ENCODE data around the gene LMBR1.

Gene LMBR1

DNA sequence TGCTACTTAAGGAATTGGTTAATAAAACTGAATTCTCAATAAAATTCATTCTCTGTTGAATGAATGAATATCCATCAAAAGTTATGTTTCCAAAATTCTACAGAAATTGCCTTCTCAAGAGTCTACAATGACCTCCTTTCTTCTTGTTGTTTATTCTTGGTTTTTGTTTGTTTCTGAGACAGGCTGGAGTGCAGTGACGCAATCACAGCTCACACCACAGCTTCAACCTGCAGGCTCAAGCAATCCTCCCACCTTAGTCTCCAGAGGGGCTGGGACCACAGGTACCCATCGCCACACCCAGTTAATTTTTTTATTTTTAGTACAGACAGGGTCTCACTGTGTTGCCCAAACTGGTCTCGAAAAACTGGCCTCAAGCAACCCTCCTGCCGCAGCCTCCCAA, 97.6 kb downstream of the LMBR1 start:
- DNase-seq (ENCODE audit: low spot score) = no peak

DNA sequence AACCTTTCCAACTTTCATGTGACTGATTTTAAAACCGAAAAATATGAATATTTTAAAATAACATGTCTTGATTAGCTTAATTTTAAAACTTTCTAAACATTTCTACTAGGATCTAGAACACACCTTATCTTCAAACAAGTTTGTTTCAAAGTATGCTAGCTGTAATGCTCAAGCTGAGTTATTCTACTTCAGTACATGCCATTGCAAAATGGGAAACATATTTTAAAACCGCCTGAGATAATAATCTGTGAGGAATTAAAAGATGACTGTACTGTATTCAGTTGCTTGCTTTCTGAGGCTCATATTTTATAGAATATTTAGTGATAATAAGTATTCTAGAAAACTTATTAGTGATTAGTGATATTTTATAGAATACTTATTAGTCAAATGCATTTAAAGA, 99.6 kb downstream of the LMBR1 start:
- no peak for DNase-seq (ENCODE audit: low spot score)

DNA sequence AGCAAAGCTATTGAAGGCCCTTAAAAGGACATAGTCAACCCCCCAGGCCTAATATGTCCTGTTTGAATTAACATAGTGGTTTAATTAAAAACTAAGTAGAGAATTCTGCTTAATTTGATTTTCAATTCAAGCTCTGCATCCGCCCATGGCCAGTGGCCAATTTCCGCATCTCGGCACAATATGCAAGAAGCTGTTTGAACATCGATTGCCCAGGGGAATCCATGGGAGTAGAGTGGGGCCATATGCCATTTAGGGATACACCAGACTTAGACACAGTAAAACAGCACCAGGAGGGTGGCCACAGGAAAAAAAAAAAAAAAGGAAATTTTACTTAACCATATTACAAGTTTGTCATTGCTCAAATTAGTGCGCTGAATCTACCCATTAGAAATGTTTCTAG, 100.4 kb downstream of the LMBR1 start:
- no peak for DNase-seq (ENCODE audit: low spot score)

DNA sequence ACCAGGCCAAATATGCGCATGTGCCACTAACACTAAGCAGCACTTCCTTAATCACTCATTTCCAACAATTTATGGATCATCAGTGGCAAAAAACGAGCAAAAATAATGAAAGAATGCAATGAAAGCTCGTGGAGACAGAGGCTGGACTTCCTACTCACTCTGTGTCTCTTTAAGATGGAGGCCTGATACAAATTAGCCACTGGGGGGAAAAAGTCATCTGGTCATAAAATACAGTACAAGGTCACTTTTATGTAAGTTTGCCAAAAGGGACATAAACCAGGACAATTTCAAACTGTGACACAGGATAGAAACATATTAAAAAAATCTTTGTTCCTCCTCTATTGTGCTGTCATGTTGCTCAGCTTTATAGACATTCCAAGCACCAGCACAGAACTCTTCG, 101.7 kb downstream of the LMBR1 start:
- DNase-seq (ENCODE audit: low spot score) = no peak

DNA sequence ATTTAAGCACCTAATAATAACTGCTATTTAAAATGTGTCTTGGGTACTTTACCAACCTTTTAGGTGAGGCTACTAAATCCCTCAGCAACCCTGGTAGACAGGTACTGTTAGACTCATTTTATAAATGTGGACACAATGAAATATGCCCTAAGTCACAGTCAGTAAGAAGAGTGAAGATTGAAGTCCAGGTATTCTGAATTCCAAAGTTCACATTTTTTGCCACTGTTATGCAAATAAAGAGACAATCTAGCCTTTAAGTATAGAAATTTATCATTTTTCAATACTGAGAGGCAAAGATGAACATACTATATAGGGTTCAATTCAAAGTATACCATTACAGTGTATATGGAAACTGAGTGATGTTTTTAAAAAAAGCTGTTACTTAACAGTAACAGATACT, 102.7 kb downstream of the LMBR1 start:
- no peak for DNase-seq (ENCODE audit: low spot score)

DNA sequence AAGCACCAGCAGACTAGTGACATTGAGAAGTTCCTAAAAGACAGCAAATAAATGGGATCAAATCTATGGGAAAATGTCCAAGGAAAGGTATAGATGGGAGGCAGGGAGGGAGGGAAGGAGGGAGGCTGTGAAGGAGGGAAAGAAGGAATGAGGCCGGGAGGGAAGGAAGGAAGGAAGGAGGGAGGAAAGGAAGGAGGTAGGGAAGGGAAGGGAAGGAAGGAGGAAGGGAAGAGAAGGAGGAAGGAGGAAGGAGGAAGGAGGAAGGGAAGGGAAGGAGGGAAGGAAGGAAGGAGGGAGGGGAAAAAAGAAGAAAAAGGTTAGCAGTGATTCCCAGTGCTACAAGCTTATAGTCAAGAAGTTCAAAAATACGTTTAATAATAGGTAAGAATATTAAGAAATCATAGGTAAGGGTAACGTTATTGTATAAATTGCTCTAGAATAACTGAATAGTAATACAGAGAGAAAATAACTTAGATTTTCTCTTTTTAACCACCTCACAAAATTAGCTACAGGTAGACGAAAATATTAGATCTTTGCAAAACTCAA, 106.9 kb downstream of the LMBR1 start:
- no peak for DNase-seq (ENCODE audit: low spot score)

DNA sequence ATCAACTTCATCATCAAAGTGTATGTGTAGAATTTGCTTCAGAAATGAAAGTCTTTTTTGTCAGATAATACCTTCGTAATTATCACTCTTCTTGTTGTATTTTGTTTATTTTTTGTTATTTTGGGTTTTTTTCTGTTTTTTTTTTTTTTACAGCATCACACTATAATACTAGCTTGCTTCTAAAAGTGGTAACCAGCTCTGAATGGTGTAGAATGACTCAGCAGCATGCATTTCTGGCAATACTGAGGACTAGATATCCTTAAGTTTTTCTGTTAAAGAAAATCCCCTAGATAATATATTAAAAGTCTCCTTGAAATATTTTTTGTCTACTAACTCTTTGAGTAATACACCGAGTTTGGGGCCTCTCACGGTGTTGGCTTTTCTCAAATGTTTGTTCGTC, 109.1 kb downstream of the LMBR1 start:
- no peak for DNase-seq (ENCODE audit: low spot score)

DNA sequence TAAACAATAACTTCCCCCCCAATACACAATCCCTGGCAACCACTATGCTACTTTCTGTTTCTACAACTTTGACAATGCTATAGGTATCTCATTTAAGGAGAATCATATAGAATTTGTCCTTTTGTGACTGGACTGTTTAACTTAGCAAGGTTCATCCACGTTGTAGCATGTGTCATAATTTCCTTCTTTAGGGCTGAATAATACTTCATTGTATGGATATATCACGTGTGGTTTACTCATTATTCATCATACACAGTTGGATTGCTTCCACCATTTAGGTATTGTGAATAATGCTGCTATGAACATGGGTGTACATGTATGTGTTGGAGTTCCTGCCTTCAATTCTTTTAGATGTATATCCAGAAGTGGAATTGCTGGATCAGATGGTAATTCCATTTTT, 111.0 kb downstream of the LMBR1 start:
- no peak for DNase-seq (ENCODE audit: low spot score)

DNA sequence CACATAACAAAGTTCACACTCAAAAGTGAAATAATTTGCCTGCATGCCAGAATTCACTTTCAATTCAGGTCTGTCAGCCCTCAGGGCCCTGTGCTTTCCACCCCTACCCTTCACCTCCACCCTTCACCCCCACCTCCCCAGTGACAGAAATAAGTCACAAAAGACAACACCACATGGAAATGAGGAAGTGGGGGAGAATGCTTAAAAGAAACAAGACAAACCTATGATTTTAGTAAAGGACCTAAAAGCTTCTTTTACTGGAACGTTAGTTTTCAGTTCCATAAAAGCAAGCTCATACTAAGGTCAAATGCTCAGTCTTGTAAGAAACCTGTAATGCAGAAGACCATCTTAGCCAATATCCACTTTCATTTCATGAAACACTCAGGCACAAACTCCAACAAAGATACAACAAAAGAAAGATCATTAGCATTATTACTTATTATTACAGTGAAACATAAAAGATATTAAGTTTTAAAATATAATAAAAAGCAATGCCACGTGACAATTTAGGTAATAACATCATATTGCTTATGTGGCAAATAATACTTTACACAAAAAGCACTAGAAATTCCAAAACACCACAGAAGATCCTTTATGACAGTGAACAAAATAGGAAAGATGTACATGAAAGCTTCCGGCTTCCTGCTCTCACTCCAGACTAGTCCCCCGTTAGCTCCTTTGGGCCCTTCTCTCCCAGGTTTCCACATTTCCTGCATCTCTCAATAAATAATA, 112.1 kb downstream of the LMBR1 start:
- DNase-seq (ENCODE audit: low spot score) = no peak

DNA sequence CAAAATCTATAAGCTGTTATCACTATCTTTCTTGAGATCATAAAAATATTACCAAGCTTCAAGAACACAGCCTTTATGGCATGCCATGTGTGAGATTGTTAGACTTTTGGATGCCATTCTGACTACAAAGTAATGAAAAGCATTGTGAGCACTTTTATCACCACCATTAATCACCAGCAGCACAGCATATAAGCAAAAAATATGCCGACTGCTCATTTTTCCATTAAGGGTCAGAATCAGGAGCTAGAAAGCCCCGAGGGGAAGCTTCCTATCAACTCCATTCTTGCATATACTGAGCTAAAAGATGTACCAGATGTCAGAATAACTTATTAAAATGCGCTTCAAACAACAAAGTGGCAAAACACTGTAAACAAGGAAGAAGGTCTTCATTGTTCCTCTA, 114.3 kb downstream of the LMBR1 start:
- no peak for DNase-seq (ENCODE audit: low spot score)

DNA sequence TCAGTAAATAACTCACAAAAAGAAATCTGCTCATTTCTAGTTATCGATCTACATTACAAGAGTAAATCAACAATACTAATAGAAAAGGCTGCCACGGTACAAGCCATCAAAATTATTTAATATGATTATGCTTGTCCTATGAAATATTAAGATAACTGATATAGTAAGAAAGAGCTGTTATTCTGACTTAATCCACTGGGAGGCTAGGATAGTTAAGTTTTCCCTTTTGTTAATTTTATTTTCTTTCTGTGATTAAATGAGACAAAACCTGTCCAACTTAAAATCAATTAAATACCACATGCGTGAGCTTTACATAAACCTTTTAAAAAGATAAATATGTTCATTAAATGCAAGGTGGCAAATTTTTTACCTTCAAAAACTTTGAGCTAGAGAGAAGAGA, 114.8 kb downstream of the LMBR1 start:
- DNase-seq (ENCODE audit: low spot score) = no peak

DNA sequence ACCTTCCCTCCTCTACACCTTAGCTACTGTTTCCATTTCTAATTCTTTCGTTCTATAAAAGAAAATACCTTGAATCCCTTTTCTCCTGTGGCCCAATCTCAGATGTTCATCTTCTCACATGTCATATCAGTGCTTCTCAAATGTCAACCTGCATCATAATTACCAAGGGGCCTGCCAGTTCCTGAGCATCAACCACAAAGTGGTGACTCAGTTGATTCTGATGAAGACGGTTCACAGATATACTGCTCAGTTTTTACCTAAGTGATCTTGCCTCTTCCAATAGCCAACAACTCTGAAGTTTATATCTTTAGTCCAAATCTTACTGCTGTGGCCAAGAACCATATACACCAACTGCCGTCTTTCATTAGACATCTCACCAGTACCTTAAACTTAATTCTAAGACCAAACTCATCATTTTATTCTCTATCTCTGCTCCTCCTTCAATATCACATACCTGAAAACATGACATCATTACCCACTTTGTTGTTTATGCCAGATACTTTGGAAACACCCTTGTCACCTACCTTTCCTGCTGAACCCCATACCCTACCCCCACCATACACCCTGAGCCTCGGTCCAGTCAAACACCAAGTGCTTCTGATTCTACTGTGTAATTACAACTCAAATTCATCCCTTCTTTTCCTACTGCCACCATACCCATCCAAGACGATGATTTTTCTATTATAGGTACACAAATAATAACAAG, 115.5 kb downstream of the LMBR1 start:
- no peak for DNase-seq (ENCODE audit: low spot score)

DNA sequence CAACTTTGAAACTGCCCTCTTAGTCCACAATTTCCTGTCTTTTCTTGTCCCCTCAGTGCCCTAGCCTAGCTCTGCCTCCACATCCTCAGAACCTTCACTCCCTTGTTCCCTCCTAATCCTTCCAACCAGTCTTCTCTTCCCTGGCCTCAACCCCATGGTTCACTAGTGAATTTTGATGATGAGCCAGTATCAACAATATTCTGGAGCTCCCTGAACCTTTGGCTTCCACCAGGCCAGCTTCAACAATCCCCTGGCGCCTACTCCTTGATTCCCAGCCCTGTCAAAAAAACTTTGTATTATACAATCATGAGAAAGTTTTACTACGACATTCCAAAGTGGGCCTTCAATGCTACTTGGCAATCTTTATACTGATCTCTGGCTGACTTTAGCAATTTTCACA, 116.5 kb downstream of the LMBR1 start:
- DNase-seq (ENCODE audit: low spot score) = no peak

DNA sequence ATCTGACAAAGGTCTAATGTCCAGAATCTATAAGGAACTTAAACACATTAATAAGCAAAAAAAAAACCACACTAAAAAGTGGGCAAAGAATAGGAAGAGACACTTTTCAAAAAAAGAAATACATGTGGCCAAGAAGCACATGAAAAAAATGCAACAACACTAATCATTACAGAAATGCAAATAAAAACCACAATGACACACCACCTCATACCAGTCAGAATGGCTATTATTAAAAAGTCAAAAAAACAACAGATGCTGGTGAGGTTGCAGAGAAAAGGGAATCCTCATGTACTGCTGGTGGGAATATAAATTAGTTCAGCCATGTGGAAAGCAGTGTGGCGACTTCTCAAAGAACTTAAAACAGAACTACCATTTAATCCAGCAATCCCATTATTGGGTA, 119.0 kb downstream of the LMBR1 start:
- DNase-seq (ENCODE audit: low spot score) = no peak

DNA sequence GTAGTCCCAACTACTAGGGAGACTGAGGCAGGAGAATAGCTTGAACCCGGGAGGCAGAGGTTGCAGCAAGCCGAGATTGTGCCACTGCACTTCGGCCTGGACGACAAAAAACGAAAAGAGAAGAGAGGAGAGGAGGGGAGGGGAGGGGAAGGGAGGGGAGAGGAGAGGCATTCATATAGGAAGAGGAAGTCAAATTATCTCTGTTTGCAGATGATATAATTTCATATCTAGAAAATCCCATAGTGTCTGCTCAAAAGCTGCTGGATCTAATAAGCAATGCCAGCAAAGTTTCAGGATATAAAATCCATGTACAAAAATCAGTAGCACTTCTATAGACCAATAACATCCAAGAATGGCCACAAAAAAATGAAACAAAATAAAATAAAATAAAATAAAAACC, 120.3 kb downstream of the LMBR1 start:
- no peak for DNase-seq (ENCODE audit: low spot score)

DNA sequence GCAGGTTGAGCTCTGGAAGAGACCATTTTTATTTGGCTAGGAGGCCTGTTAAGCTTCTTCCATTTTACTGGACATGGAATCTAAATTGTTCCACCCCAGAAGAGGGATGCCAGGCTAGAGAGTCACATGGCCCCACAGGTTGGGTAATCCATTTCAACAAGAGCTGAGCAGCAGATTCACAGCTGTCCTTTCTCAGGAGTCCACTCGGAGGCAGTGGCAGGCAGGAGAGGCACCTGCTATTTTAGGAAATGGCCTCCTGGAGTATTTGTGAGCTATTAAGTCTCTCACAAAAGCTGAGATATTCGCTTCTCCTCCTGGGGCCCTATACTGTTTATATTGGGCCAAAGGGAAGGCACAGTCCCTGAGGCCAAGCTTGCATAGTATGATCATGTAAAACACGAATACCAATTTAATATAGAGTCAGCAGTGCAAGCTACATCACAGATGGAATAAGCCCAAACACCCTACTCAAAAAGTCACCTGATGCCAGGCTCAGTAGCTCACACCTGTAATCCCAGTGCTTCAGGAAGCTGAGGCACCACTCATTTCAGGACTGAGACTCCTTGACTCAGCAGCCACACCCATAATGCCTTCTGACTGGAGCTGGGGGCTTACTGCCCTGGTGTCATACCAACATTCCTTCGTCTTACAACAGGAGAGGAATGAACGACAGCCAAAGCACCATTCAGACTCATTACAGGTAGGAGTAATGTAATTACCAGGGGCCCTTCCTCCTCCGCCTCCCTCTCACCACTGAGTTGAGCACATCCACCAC, 124.1 kb downstream of the LMBR1 start:
- no peak for DNase-seq (ENCODE audit: low spot score)

DNA sequence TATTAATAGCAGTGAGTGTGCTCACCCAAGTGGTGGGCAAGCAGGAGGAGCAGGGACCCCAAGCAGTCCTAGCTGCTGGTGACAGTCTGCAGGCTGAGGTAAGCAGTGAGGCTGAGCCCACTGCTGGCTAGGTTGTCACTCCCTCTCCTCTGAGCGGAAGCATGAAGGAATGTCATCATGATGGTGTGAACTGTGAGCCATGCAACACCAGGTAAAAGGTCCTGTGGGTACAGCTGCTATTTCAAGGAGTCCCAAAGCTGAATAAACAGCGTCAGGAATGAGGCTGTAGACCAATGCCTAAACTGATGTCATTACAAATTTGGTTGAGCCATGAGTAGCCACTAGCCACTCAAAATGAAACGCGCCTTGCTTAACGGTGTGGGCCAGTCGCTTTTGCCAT, 126.3 kb downstream of the LMBR1 start:
- no peak for DNase-seq (ENCODE audit: low spot score)

DNA sequence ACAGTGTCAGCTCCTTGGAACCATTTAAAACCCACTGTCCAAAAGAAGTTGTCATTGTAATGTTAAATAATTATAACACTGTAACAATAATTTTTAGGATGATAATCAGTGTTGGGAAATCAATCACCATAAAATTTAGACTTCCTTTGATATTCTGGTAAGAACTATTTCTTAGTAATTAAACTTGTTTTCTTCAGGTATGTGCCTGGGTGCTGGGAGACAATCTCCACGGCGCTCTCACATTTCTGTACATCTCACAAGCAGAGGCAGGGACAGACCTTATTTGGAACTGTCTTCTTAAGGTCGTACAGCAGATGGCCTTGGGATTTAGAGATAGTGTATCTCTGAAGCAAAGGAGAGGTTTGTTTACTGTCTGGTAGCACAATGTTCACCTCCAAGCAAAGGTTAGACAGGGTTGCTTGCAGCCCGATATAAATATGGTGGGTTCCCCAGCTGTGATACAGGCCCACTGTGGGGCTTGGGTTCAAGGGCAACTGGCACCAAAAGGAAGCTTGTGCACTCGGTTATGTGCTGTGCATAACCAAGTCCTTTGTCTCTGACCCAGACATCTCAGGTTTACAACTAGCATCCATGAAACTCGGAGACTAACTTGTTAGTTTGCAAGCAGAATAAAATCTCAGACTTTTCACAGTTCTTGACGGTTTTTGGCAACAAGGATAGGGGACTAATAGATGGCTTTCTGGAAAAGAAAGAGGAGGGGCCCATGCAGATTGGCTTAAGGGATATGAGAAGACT, 126.9 kb downstream of the LMBR1 start:
- DNase-seq (ENCODE audit: low spot score) = no peak

DNA sequence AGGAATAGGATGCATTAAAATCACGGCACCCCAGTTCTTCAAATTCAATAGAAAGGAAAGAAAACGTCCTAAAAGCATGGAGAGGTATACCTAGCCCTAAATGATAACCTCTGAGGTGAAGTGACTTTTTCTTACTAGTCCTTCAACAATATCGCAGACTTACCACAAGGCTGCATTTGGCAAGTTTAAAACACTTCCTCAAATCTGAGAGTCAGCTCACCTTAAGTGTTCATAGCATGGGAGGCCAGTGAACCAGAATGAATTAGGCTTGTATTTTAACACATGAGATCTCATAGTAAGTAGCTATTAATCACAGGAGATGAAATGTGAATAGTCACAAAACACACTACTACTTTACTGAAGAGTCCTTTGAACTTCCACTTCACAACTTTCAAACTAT, 128.2 kb downstream of the LMBR1 start:
- no peak for DNase-seq (ENCODE audit: low spot score)

DNA sequence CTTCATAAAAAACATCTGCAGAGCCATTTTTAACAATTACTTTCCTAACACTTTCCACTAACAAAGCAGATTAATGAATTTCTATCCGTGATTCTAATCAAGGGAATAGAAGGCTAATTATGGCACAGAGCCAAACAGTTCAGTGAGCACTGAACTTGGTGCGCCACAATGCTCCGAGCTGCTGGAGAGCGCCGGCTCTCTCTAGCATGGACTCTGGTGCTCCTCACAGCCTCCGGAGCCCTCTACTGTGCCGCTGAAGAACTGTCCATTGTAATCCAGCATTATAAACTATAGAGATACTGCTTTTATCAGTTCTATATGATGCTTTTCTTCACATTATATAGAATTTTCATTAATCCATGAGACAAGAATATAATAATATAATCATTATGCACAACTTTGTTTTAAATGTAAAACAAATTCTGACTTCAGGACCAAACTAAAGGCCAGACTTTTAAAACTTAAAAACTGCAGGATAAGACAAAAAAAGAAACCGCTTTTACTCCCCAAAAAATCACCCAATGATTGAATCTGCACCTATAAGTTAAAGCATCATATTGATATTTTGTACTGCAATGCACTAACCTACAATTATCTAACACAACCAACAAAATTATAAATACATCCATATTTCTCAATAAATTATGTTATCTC, 128.8 kb downstream of the LMBR1 start:
- DNase-seq (ENCODE audit: low spot score) = no peak

DNA sequence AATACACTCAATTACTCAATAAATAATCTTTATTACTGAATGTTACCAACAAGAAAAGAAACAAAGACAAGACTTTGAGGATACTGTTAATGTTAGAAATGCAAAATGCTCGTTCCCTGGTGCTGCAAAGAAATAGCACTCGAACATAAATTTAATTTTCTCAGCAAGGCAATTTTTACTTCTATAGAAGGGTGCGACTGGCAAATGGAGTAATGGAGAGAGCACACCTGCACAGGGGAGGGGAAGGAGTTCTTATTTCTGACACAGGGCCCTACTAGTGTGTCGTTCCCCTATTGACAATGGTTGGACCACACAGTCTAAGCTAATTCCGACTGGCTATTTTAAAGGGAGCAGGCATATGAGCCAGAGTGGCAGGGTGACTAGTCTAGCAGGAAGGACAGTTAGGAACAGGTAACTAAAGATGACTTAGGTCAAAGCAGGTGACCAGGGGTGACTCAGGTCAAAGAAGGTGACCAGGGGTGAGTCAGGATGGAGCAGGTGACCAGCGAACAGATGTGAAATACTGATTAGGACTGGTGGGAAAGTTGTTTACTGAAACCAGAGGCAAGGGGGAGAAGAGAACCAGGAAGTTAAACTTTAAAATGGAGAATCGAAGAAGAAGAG, 133.3 kb downstream of the LMBR1 start:
- no peak for DNase-seq (ENCODE audit: low spot score)
